Bronchus fibroblast of lung (primary cell): Measurements from ENCODE around the gene NOL11. TPM values are rescaled to one million over a fixed set of nuclear protein-coding genes. Genes with fewer than 3 reads are reported as not detected.

ENCODE experiments used
- total RNA-seq: library from RNA; depleted of rRNA; stranded (reverse); fragments of >200 nt; gene quantifications from 2 replicates; pipeline ENCODE4 v1.2.3, GENCODE V29; 2015

The NOL11 gene
- 32.4 and 32.8 TPM in 2 replicates for total RNA-seq

GRCh38 chr17:67717624-67718324 lies at the start of gene NOL11:
NOL11 (plus strand) TSS chr17:67717936; CDS start chr17:67717948, 12 bp downstream.

Other genes with a start within 250 kb of the NOL11 start
- 14.9 and 16.6 TPM in 2 replicates for gene BPTF, start 107.6 kb downstream of the NOL11 start, total RNA-seq